Sciatic nerve (tissue), 2 donors: ENCODE results near the gene ATP13A4. TPM values are rescaled to one million over a fixed set of nuclear protein-coding genes. Genes with fewer than 3 reads are reported as not detected.
"Not testable (repeated sequence)": the region's sequence is repeated elsewhere in the genome, so short reads cannot be mapped to it uniquely, and the experiment has no call there.

Experiments used
- ATAC-seq: fragments of 200-7000 bp; cut with Tn5 transposase; one replicate; pipeline ENCODE4 v1.9.1; 2020; ENCODE audit warnings: mild to moderate bottlenecking, moderate library complexity
- DNase-seq: peaks from one replicate; pipeline ENCODE4 v3.0.0-alpha.2; 2020; ENCODE audit warnings: low spot score
- intact Hi-C: fragments of 100-400 bp; cut with DNase I; formaldehyde crosslinking; loops from one replicate; pipeline ENCODE4 v1.14.2; 2022
- total RNA-seq: library from RNA; stranded (reverse); fragmentation: NEBNext Ultra II Directional; extraction: Animal tissue kit (Norgen Biotek cat#: 25700); gene quantifications from one replicate; pipeline ENCODE4 v1.2.1, GENCODE V29; 2021
- donor health status: DM: no; HTN: no; CAD: no.
- donor health status: DM: no; HTN: no; CAD: no.

ATP13A4 gene
- total RNA-seq, 1 donor from 2014 or later, result 1.2 TPM

DNA sequence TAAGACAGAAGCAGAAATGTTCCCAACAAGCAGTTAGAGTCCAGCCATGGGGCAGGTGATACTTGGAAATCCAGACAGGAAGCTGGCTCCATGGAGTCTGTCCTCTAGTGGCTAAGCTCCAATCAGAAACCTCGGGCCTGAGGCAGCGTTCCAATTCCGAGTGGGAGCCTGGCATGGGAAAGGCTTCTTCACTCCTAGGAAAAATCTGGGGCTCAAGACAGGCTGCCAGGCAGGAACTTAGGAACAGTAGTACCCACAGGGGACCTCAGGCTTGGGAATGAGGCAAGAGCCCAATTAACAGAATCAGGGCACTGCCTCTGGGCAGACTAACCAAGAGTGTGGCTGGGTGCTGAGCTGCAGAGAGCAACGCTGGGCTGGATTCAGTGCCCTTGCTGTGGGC is 6.2 kb upstream of the ATP13A4 start:
- ATAC-seq (no peak), DNase-seq (no peak)
- intact Hi-C loops, result no loop called here

DNA sequence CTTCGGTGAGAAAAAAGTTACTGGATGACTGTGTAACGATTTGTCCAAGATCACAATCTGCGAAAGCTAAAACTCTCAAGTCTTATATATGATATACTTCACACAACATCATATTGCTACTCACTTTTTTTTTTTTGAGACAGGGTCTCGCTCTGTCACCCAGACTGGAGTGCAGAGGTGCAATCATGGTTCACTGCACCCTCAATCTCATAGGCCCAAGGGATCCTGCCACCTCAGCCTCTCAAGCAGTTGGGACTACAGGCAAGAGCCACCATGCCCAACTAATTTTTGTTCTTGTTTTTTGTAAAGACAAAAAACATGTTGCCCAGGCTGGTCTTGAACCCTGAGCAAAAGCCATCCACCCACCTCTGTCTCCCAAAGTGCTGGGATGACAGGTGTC is 5.4 kb upstream of the ATP13A4 start:
- intact Hi-C loops, result no loop called here
- DNase-seq, result no peak
- ATAC-seq, result no peak

DNA sequence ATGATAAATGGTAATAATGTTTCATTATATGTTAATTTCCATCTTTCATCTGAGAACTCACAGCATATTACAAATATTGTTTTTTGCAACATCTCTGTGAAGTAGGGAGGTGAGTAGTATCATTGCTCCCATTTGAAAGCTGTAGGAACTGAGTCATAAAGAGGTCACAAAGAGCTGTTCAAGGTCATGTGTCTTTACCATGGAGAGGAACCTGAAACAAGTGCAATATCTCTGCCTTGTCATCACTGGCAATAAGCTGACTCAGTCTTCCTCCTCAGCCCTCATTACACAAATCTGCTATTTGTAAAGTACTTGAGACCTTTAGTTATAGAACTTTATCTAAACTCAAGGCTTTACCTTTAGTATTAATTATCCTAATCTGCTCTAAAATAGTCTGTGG is 4.4 kb upstream of the ATP13A4 start:
- DNase-seq, result no peak
- ATAC-seq, result no peak
- intact Hi-C loops, result no loop called here

DNA sequence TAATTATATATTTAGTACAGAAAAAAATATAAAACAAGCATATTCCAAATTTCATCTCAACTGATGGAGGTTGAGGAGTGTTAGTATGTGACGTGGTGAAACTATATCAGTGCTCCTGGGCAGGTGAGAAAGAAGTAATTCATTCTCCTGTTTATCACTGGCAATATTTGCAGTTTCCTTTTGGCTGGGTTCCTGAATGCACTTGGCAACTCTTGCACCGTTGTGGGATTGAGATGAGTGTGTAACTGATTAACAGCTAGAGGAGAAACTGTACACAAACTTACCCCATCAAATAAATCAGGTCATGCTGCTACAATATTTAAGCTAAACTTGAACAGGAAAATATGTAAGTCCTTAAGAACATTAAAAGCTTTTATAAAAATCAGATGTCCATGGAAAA is 2.1 kb upstream of the ATP13A4 start:
- ATAC-seq (no peak), DNase-seq (no peak)
- intact Hi-C loops, result no loop called here

DNA sequence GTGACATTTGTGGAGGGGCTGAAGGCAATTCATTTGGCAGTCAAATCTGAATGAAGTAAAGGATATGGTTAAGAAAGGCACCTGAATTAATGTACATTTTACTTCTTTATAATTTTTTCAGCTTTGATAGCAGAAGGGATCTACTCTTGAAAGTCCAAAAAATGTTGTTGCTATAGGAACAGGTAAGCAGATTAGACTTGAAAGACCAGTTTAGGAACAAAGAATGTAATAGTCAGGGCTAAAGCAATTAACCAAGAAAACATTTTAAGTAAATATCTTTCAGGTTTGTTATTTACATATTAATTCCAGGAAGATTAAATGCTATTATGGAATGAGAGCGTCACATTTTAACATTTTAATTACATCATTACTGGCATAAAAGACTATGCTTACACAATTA is 1.1 kb downstream of the ATP13A4 start:
- ATAC-seq (no peak), DNase-seq (no peak)
- intact Hi-C loops, result no loop called here

DNA sequence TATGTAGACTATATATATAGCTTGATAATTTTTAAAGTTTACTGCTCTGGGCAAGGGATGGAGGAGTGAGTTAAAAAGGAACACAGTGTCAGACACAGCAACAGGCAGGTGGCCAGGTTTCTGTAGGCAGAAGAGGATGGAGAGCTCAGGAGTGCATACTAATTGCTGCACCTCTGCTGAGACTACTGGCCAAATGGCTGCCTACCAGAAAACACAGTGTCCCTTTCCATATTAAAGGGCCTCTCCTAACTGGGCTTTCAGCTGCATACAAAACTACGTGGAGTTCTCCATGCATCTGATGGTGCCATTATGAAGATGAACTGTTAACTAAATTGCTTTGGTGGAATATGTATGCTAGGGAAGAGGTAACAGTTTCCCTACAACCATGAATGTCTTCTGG is 1.8 kb downstream of the ATP13A4 start:
- intact Hi-C loops, result no loop called here
- no peak for ATAC-seq
- no peak for DNase-seq

DNA sequence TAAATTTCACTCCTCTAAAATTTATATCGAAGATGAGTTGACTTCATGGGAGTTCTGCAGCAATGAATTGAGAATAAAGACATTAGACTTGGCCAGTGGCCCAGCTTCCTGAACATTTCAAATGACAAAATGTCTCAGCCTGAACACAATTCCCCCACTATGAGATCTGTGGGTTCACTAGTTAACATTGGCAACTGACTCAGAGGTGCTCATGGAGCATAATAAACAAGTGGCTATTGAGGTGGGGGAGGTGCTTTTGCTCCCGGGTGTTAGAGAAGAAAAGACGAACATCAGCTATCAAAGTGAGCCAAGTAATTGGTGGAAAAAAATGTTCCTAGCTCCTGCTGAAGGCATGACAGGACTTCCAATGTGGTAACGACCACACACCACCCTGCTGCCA is 6.3 kb downstream of the ATP13A4 start:
- DNase-seq (no peak), ATAC-seq (no peak)
- intact Hi-C loops, result no loop called here

DNA sequence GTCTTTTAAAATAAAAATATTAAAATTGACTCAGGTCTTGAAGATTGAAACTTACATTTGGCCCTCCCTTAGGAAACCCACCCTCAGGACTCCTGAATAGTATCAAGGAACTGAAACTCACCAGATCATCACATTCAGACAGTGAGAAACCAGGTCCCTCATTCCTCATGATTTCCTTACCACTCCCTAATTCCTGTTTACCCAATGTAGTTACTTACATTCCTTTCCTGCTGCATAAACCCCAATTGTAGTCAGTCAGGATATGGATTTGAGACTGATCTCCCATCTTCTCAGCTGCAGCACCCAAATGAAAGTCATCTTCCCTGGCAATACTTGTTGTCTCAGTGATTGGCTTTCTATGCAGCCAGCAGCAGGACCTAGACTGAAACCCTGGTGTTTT is 8.6 kb downstream of the ATP13A4 start:
- ATAC-seq, result no peak
- intact Hi-C loops, result no loop called here

DNA sequence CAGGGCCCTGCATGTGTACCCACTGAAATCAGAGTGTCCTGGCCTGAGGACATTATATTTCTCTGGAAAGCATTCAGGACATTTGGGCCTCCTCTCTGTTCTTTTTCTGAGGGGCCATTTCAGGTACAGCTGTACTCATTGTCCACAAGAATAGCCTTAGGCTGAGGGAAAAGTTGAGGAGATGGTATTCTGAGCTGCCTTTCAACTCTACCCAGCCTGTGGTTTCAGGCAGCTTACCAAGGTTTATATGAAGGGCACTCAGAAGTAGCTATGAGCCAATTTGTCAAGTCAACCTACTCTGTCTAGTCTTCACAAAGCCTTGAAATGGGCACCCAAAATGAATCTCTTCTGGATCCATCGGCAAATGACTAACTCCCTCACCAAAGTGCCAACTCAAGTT is 9.4 kb downstream of the ATP13A4 start:
- DNase-seq, result no peak
- intact Hi-C loops, result no loop called here

More for the DNA sequence above, 8.6 kb downstream of the ATP13A4 start:
- no peak for DNase-seq

DNA sequence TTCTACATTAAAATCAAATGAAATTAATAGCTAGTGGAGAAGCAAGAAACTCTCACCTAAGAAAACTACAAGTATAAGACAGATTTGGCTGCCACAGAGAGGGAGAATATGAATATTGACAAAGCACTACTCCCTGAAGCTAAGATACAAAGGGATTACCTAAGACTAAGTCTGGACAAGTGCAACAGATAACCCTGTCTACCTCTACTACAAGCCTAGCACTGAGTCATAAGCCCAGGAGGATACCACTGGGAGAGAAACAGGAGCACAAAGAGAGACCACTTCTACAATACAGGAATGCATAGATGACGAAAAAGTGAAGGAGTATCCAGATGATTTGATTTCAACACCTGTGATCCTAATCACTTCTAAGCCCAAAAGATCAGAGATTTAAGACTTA is 10.4 kb downstream of the ATP13A4 start:
- ATAC-seq (no peak), DNase-seq (no peak)
- intact Hi-C loops, result no loop called here

More for the DNA sequence above, 9.4 kb downstream of the ATP13A4 start:
- ATAC-seq, result no peak

DNA sequence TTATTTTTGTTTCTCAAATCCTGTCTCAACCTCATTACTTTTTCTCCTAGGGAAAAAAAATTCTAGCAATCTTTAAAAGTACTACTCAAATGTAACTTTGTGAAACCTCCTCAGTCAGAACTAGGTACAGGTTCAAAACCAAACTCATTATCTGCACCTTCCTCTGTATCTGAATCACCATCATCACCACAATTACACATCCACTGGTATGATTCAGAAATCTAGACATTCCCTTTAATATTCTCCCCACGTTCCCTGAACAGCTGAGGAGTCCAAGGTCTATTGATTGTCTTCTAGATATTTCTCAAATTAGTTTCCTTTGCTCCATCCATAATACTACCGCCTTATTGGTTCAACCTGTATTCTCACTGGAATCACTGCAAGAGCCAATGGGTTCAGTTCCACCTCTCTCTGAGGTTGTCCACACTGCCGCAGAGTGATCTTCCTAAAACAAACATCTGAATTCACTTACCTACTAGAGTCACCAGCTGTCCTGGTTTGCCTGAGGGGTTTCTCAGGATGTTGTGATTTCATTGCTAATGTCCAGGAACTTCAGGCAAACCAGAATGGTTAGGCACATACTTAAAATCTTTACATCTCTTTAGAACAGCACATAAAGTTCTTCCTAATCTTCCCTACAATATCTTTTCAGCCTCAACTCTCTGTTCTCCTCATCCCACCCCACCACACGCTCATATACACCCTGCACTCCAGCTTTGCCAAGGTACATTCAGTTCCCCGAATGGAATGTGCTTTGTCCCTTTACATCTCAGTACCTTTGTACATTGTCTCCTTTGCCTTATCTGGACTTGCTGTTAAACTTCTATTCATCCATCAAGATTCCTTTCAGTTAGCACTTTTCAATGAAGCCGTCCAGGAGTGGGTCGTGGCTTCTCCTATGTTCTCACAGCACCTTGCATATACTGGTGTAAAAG is 24.2 kb downstream of the ATP13A4 start:
- DNase-seq, result no peak
- intact Hi-C loops, result no loop called here
- ATAC-seq, result no peak

DNA sequence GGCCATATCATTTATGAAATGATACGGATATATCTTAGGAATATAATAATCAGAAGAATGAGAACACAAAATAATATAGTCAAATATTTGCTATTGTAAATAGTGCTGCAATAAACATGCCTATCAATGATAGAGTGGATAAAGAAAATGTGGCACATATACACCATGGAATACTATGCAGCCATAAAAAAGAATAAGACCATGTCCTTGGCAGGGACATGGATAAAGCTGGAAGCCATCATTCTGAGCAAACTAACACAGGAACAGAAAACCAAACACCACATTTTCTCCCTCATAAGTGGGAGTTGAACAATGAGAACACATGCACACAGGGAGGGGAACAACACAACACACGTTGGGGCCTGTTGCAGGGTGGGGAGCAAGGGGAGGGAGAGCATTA is 28.6 kb downstream of the ATP13A4 start:
- ATAC-seq, intact Hi-C loops, DNase-seq: not testable (repeated sequence)

DNA sequence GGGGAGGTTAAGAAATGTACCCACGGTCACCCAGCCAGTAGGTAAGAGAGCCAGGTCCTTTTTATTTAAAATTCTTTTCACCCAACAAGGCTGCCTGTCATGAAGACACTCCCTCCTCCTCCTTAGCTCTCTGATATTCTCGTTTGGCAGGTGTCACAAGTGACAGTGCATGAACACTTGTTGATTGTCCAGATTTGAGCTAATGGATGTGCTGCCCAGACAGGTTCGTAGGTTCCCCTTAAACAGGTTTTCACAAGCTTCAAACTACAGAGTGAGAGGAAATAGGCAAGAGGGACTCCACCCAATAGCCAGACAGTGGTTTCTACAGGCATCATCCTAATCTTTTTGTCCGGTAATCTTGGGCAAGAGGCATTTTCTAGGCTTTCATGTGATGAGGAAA is 32.2 kb downstream of the ATP13A4 start:
- ATAC-seq (no peak), DNase-seq (no peak)
- intact Hi-C loops, result loop anchor here (1.0 kb wide), 1 partner anchor 36 kb away; no protein-coding TSS in a partner anchor

DNA sequence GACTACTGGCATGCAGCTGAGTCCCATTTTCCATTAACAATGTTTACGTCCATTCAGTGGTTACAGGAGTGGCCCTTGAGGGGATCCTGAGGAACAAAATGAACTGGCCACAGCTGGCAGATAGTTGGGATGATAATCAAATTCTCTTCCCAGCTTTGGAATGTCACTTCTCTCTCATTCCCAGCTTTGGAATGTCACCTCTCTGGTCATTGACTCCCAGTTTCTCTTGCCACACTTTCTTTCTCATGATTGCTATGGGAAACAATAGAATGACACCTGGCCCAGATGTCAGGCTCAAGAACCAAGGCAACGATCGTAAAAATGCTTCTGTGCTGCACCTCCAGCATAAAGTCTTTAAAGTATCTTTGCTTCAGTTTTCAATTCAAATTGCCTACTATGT is 34.0 kb downstream of the ATP13A4 start:
- intact Hi-C loops, result no loop called here
- ATAC-seq (no peak), DNase-seq (no peak)

DNA sequence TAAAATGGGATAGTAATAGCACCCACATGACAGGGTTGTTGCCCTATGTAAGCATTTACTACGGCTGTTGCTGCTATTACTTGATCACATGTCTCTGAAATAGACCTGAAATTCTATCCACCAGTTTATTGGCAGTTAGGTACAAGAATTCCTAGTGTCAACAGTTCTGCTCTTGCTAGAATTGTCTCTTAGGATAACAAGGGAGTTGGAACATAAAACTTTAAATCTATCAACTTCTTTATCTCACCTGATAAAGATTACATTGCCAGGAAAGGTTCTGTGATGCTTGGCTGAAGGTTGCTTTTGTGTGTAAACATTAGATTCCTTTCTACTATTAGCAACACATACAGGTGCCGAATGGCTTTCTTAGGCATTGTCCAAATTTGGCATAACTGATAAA is 38.7 kb downstream of the ATP13A4 start:
- ATAC-seq, result no peak
- intact Hi-C loops, result no loop called here

DNA sequence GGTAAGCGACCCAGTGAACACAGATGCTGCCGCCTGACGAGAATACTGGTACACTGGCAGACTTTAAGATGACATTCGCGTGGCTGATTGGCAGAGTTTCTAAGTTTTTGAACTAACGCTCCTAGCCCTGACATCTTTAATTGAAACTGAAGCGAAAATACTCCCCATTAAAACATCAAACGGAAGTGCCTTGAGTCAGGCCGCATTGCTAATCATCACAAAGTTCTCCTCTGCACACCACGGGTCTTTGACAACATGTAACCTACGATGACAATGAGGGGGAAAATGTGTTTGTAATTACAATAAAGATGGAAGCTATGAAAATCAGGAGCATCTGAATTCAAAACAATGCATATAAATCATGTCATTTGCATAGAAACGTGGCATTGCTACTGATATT is 44.5 kb downstream of the ATP13A4 start:
- DNase-seq, result no peak
- intact Hi-C loops, result no loop called here
- no peak for ATAC-seq

More for the DNA sequence above, 38.7 kb downstream of the ATP13A4 start:
- no peak for DNase-seq

DNA sequence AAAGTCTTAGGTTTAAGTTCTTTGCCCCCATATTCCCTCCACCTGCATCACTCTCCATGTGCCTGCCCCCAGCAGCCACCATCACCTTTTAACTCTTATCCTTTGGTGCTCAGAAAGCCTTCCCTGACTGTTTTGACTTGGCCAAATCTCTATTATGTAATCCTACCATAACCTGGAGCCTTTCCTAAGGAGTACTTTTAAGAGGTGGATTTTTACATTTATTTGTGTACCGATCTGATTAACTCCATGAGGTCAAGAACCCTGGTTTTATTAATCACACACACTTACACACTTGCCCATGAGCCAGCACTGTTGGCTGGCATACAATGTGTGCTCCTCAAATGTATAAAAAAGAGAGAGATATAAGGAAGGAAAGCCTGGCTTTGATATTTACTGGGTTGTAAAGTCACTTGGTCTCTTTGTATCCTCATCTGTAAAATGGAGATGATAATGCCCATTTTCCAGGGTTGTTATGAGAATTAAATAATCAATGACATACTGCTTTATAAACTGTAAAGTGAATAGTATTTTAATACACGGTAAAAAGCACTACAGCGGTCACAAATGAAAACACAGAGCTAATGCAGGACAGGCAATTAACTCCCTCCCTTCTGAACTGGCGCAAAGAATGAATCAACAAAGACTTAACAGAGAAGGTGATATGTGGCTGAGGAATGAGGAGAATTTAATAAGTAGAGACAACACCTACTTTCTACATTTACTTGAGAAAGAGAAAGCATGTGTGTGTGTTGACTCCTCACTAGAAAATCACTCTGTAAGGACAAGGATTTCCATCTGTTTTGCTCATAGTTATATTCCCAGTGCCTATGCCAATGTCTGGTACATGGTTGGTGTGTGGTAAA is 45.4 kb downstream of the ATP13A4 start:
- ATAC-seq, result no peak
- intact Hi-C loops, result no loop called here
- no peak for DNase-seq

DNA sequence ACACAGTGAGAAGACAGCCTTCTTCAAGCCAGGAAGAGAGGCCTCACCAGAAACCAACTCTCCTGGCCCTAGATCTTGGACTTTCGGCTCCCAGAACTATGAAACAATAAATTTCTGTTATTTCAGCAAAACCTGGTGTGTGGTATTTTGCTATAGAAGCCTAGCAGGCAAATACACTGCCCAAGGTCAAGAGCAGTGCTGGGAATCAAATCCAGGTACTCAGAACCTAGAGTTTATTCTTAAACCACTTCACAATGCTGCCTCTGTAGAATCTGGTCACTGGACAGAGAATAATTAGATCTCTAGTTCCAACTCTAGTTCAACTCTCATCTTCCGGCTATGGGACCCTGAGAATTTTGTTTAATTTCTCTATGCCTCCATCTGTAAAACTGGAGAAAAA is 46.6 kb downstream of the ATP13A4 start:
- no peak for ATAC-seq
- DNase-seq, result no peak
- intact Hi-C loops, result no loop called here

DNA sequence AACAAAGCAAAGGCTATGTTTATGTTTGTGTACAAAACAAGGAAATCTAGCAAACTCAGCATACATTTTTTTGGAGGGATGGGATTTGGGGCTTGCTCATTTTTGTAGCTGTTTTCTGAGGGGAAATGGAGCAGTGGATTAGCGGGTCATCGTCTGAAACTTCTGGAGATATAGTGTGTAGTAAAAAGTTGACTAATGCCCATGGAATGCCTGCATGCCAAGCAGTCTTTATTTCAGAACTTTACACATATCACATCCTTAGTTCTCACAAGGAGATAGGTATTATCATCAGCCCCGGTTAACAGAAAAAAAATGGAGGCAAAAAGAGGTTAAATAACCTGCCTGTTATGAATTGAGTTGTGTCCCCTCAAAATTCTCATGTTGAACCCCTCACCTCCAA is 47.1 kb downstream of the ATP13A4 start:
- DNase-seq (no peak), ATAC-seq (no peak)
- intact Hi-C loops, result no loop called here

DNA sequence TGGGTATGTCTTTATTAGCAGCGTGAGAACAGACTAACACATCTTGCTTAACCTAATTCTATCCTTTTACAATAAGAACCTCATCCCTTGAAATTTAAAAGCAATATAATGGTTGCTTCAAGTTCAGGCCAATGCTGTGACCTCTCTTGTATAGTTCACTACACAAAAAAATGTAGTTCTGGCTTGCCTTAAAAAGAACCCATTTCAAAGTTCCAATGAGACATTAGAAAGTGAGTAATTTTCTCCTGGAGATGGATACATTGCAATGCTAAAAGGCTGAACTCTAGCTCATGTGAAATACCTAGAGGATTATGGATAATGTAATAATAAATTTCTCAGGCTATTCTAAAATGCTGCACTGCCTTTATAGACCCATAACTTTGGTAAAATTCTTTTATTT is 47.8 kb downstream of the ATP13A4 start:
- ATAC-seq (no peak), DNase-seq (no peak)
- intact Hi-C loops, result no loop called here
